Germinal center (tissue), 1 donor: Measurements from ENCODE around the gene CETP.
"Not testable (repeated sequence)": the region's sequence is repeated elsewhere in the genome, so short reads cannot be mapped to it uniquely, and the experiment has no call there.

Experiments used
- DNase-seq: peaks from one replicate; pipeline ENCODE4 v3.0.0; 2012; ENCODE audit warnings: mixed read lengths, low spot score

Gene CETP

DNA sequence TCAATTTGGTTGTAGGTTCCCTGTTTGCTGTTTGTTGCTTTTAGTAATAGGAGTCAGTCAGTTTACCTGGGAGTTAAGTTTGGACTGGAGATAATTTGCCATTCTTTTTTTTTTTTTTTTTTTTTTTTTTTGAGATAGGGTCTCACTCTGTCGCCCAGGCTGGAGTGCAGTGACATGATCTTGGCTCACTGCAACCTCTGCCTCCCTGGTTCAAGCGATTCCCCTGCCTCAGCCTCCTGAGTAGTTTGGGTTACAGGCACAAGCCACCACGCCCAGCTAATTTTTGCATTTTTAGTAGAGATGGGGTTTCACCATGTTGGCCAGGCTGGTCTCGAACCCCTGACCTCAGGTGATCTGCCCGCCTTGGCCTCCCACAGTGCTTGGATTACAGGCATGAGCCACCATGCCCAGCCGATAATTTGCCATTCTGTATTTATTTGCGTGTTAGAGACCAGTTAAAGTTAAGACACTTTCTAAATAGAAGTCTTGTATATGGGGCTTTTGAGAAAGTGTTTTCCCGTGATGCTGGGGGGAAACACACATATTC, 27.1 kb upstream of the CETP start:
- not testable (repeated sequence) for DNase-seq

DNA sequence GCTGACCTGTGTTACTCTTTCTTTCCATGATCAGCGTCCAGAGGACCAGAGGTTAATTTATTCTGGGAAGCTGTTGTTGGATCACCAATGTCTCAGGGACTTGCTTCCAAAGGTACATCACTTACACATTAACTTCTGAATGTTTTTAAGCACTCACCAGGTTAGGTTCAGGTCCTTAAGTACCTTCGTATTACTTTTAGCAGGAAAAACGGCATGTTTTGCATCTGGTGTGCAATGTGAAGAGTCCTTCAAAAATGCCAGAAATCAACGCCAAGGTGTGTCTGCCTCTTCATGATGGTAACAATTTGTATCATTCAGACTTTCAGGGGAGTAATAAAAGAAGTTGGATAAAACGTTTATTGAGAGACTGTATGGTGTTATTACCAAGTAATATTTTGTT, 26.5 kb upstream of the CETP start:
- DNase-seq, result no peak

DNA sequence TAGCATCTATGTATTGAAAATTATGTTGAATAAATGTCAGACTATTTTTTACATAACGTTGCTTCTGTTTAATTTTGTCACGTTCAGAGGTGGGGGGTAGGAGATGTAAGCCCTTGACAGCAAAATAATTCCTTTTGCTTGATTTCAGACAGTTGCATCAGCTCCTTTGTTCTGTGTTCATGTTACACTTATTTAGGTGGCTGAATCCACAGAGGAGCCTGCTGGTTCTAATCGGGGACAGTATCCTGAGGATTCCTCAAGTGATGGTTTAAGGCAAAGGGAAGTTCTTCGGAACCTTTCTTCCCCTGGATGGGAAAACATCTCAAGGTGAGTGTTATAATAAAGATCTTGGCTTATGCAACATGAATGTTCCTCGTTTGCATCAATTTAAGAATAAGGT, 25.3 kb upstream of the CETP start:
- DNase-seq, result no peak

DNA sequence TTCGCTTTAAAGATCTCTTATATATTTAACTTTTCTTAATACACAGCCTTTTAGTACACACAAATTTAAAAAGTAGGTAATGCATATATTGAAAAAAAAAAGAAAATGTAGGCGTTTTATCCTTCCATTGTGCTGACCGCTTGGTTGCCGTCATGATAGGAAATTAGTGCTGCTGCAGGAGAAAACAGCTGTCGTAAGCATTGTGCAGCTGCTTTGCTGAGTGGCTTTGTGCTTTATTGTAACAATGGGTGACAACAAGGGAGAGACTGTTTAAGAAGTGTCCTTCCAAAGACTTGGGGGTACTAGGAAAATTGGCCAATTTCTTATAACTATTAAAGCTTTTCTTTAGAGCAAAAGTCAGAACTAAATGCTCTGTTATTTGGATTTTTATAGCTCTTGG, 24.8 kb upstream of the CETP start:
- DNase-seq, result no peak

DNA sequence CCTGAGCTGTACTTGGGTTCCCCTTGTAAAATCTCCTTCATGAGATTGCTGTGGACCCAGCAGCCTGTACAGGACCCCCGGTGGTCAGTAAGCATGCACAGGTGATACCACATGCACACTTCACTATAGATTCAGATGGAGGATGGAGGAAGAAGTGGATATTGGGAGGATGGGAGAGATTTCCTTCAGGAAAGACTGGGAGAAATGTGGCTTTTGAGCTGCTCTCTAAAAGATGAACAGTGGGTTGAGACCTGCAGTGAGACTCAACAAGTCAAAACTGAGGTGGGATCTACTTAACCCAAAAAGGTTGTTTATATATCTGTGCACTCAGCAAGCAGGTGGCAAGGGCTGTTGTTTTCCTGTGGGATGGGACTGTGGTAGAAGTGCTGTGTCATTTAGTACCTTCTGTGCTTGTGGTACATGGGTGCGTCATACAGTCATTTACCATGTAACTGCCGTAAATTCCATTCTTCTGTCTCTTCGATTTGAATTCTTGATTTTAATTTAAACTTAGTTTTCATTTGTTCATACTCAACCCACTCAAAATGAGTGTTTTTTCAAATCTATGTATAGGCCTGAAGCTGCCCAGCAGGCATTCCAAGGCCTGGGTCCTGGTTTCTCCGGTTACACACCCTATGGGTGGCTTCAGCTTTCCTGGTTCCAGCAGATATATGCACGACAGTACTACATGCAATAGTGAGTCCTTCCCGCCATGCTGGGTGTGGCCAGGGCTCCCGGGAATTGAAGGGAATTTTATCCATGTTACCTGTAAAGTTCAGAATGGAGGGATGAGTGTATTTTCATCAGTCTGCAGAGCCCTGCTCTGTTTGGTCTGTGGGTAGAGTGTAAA, 22.9 kb upstream of the CETP start:
- DNase-seq, result no peak

DNA sequence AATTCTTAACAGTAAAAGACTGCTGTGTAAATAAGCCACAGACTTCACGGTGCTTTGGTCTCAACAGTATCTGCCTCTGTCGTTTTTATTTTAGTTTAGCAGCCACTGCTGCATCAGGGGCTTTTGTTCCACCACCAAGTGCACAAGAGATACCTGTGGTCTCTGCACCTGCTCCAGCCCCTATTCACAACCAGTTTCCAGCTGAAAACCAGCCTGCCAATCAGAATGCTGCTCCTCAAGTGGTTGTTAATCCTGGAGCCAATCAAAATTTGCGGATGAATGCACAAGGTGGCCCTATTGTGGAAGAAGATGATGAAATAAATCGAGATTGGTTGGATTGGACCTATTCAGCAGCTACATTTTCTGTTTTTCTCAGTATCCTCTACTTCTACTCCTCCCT, 21.9 kb upstream of the CETP start:
- DNase-seq, result no peak

DNA sequence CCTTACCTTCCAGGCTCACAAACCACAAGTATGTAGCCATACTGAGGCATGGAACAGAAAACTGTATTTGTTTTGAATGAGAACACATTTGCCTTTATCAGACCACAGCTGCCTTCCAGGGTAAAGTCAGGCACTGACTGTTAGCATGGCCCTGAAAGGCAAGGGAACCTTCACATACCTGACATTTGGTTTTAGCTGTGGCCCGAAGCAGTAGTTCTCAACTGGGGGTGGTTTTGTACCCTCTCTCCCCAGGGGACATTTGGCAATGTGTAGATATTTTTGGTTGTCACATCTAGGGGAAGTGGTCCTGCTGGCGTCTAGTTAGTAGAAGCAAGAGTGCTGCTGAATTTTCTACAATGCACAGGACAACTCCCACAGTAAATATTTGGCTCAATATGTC, 20.7 kb upstream of the CETP start:
- peak; percentile 51 for DNase-seq

DNA sequence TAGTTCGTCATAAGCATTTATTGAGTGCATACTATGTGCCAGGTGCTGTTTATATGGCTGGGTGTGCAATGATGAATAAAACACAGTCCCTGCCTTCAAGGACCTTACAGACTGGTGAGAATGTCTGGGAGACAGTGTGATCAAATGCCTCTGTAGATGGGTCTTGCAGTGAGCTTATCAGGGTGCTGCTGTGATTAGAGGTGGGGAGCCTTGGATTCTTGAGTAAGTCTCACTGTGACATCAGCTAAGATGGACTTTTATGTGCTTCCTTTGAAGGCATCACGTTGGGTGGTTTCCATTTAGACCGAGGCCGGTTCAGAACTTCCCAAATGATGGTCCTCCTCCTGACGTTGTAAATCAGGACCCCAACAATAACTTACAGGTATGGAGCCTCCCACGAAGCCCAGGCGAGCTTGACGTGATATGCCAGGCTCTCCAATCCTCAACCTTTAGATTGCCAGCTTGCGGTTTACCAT, 19.9 kb upstream of the CETP start:
- DNase-seq, result no peak

DNA sequence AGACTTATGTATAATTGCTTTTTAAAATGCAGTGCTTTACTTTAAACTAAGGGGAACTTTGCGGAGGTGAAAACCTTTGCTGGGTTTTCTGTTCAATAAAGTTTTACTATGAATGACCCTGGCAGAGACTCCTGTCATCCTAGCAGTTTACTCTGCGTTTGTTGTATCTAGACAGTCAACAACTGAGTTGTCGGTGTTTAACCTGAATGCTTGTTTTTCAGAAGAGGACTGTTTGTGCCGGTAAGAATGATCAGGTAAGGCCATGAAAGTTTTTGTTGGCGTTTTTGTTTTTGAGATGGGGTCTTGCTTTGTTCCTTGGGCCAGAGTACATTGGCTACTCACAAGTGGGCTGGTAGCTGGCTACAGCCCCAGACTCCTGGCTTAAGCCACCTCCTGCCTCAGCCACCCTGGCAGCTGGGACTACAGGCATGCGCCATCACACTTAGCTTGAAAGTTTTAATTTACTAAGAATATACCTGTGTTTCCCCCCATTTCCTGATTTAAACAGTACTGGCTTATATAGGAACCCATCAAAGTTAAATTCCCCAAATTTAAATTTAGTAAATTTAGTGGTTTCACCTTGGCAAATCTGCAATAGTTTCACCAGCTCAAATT, 17.9 kb upstream of the CETP start:
- DNase-seq, result no peak

DNA sequence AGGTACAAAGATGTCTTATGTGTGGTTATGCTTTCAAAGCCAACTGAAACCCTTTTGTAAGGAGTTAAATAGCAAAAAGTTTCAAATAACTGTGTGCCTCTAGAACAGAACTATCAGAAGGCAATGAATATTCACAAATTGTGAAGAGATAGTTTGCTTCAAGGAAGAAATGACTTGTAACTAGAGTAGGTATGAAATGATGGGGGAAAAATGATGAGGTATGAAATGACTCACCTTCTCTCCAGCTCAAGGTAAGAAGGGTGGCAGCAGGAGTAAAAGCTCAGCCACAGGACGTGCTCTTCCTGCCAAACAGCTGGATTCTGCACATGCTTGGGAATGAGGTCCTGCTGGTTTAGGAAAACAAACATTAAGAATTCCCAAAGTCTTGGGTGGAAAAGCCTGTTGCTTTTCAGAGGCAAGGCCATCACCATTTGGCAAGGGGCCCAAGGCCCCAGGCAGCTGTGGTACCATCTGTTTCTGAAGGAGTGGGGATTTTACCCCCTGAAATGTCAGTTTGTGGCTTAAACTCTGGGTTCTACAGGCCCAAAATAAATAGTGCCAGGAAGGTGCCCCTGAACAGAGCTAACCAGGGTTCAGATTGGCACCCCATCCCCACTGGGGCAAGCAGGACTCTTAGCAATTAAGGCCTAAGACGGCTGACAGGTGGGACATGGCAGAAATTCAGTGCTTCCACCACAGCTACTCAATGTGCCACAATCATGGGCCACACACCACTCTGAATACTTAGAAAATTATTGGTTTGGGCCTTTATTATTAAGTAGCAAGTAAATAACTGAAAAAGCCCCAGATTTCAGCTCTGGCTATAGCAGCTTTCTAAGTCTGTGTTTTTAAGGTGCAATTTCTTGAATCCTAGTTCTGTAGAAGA, 16.6 kb upstream of the CETP start:
- no peak for DNase-seq

DNA sequence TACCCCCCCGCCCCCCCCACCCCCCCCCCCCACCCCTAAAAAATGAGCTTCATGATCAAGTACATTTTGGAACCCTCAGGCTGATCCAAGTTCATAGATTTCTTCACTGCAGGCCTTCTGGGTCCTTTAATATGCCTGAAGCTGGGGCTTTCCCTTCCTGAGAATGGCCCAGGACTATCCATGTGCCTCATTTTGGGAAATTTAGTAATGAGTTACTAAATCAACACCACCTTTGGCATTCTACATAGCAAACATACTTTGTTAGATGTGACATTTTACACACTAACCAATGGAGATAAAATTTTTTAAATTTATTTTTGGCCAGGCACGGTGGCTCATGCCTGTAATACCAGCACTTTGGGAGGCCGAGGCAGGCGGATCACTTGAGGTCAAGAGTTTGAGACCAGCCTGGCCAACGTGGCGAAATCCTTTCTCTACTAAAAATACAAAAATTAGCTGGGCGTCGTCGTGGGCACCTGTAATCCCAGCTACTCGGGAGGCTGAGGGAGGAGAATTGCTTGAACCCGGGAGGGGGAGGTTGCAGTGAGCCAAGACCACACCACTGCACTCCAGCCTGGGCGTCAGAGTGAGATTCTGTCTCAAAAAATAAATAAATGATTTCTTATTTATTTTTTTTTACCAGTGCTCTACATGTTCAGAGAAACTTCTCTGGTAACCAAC, 15.8 kb upstream of the CETP start:
- no peak for DNase-seq

DNA sequence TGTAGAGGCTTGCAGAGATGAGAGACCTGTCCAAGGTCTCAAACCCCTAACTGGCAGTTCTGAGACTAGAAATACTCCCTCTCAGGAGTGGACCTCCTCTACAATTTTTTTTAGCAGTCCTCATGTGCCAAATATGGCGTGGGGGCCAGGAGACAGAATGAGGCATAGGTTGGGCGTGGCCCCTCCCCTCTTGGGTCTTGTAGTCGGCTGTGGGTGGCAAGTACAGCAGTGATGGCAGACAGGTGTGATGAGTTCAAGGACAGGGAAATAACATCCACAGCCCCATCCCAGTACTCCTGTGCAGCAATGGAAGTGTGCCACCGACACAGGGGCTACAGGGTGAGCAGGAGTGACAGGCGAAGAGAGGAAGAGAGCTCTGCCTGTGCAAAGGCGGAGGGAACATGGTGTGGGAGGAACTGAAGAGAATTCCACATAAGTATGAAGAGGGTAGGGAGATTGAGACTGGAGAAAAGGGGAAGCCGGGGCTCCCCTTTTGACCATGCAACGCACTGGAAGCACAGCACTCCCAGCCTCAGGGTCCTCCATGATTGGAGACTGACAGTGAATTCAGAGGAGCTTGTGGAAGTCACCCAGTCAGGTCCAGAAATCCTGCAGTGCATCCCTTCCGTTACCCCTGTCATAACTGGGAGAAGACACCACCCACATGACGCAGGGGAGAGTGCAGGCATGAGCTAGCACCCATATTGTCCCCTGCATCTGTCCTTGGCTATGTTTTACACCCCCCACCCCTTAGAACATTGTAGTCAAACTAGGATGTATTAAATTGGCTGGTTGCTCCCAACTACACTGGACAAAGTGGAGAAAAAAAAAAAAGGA, 14.8 kb upstream of the CETP start:
- no peak for DNase-seq

DNA sequence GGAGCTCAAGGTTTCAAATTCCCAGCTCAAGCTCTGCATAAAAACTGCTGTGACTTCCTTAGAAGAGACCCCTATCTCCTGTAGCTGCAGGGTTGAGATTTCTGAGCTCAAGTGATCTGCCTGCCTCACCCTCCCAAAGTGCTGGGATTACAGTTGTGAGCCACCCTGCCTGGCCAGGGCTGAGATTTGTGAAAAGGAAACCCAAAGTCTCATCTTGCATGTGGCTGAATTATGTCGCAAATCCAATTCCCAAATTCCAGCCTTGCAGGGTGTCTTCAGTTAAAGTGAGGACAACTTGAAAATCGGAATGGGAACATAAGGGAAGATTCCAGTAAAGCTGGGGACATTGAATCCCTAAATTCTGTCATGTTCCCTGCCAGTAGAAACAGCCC, 14.2 kb upstream of the CETP start:
- DNase-seq, result no peak

DNA sequence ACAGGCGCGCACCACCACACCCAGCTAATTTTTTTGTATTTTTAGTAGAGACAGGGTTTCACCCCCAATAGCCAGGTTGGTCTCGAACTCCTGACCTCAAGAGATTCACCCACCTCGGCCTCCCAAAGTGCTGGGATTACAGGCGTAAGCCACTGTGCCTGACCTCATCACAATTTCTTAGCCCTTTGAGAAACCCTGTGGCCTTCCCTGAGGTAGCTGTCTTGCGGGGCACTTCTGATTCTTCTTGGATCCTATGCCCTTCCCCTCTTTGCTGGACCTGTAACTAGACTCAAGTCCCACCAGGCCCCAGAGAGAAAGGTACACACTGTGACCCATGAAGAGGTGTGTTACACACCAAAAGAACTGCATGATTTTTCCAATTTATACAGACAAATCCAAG, 13.5 kb upstream of the CETP start:
- no peak for DNase-seq

DNA sequence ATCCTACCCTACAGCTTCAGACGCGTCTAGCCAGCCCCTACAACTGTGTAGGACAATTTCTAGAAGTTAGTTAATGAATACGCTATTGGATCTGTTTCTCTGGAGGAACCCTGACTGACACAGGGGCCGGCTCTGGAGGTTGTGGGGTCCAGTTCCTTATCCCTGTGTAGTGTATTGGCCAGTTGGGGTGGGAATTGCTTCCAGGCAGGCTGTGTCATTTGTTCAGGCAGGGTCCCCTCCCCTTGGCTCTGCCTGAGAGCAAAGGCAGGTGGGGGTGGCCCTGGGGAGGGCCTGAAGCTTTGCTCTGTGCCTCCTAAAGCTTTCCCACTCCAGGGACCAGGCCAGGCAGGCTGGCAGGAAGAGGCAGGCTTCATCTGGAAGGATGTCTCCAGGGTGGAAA, 11.7 kb upstream of the CETP start:
- DNase-seq, result no peak

DNA sequence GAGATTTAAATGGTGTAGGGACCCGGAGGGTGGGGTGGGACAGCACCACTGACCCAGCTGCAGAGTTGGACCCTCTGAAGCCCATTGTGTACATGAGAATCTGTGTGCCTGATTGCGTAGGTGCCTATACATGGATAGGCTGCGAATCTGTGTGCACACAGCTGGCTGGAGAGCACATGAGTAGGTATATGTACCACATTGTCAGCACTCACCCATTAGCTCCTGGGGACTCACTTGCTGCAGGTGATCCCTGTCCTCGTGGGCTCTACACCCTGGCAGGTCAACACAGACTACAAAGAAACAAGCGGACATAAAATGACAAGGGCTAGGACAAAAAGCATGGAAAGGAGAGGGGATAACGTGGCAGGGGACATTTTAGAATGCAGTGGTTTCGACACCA, 11.3 kb upstream of the CETP start:
- no peak for DNase-seq

DNA sequence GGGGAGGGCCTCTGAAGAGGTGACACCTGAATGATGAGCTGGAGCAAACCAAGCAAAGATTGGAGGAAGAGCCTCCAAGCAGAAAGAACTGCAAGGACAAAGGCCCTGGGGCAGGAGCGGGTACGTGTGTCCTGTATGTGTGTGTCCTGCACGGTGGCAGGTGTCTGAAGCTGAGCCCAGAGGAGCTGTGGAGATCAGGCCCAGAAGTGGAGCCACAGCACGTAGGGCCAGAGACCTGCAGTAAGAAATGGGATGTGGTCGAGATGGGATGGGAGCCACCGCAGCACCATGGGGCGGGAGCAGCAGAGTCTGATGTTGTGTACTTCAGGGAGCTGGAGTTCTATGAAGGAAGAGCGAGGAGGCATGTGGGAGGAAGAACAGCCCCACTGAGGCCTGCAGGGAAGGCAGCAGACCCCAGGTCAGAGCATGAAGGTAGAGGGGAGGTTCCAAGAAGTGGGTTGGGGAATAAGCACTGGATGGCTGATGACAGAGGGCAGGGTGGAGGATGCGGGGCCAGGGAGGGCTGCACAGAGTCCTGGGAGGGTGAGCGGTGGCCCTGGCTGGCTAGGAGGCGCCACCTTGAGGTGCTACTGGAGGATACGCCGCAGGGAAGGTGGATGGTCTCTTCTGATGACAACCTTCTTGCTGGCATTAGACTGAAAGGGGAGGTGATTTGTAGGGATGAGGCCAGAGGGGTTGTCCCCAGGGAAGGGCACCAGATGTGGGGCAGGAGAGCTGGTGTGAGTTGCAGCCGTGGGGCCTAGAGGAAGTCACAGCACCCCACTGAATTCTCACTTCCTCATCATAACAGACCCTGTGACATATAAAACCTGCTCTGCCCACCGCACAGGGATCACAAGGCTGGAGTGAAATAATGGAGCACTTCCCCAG, 10.6 kb upstream of the CETP start:
- DNase-seq, result peak; percentile 88

DNA sequence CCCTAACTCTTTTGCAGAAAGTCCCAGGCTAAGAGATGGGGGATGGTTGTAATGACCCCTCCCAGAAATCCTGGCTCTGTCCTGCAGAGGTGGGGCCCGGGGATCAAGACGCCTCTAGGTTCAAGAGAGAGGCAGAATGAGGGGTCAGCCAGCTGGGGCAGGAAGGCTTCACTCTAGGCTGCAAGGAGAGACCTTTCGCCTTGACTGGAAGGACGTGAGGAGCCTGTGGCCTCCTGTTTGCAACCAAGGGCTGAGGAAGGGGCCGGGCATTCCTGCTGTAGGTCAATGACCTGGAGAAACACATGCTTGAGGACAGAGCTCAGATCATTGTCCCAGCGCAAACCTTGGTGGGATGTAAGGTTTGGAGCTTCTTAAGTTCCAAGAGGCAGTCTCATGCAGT, 8.7 kb upstream of the CETP start:
- no peak for DNase-seq

DNA sequence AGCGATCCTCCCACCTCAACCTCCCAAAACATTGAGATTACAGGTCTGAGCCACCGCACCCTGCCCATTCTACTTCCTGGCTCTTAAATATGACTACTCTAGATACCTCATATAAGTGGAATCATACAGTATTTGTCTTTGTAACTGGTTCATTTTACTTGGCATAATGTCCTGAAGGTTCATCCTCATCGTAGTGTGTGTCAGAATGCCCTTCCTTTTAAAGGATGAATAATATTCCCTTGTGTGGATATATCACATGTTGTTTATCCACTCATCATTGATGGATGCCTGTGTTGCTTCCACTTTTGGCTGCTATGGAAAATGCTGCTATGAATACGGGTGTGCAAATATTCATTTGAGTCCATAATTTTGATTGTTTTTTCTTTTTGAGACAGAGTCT, 5.7 kb upstream of the CETP start:
- no peak for DNase-seq

DNA sequence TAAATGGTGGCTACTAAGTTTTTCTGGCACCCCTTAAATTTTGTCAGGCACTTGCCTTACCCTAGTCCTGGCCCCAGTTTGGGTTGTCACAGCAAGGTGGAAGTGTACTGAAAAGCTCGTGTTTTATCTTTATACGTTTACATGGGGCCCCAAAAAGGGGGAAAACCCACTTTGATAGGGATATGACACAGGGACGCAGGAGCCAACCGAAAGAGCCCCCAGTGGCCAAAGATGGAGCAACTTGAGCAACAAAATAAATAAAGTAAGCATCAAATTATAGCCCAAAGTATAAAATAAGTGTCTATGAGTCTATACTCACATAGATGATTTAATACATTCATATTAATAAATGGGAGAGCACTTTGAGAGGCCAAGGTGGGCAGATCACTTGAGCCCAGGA, 5.0 kb upstream of the CETP start:
- no peak for DNase-seq
